ENCODE data around the gene CACFD1.
A peak's percentile ranks its signal among the peaks of the same experiment; 100 is the strongest.

Gene CACFD1

GRCh38 chr9:133477461-133477860 lies 17.7 kb downstream of the CACFD1 start:
- no peak overlapping the region for H3K27ac ChIP-seq
- no peaks in the 10 kb centered on the region for H3K36me3 ChIP-seq
- no peaks in the 10 kb centered on the region for H3K9me3 ChIP-seq
- peaks cover 11 to 14% of the 10 kb centered on the region in 2 experiments for H3K4me1 ChIP-seq (ENCODE audit: control insufficient read depth in 1 of 2, insufficient read depth in 1 of 2, low read depth in 1 of 2, low read length in 1 of 2)
- H3K27me3 ChIP-seq, result peaks cover 77% of the 10 kb centered on the region
- H3K4me3 ChIP-seq (ENCODE audit: low read depth in 1 of 2, low read length in 1 of 2), result no peak overlapping the region
- TF ChIP-seq CTCF (IDR thresholded peaks at IDR 0.05), result no peak

- Histone ChIP-seq H3K27ac (no peak overlapping the region), H3K4me3 (ENCODE audit: low read depth in 1 of 2, low read length in 1 of 2) (peak overlapping the region in 1 of 2 experiments; percentile 17), H3K4me1 (ENCODE audit: control insufficient read depth in 1 of 2, insufficient read depth in 1 of 2, low read depth in 1 of 2, low read length in 1 of 2) (peaks cover 11 to 14% of the 10 kb centered on the region in 2 experiments), H3K9me3 (no peaks in the 10 kb centered on the region), H3K36me3 (no peaks in the 10 kb centered on the region), H3K27me3 (peaks cover 84% of the 10 kb centered on the region)
- TF ChIP-seq CTCF (IDR thresholded peaks at IDR 0.05), result no peak
Measured at GRCh38 chr9:133477992-133478850, 18.4 kb downstream of the CACFD1 start.

- Histone ChIP-seq H3K4me3 (ENCODE audit: low read depth in 1 of 2, low read length in 1 of 2) (peak within 1 kb of the TSS; percentile 39 to 56), H3K9me3 (no peaks in the 10 kb centered on the region), H3K27ac (no peak within 1 kb of the TSS), H3K27me3 (peaks cover 85% of the 10 kb centered on the region), H3K4me1 (ENCODE audit: control insufficient read depth in 1 of 2, insufficient read depth in 1 of 2, low read depth in 1 of 2, low read length in 1 of 2) (peaks cover 11 to 14% of the 10 kb centered on the region in 2 experiments), H3K36me3 (no peaks in the 10 kb centered on the region)
- peak; percentile 12 for TF ChIP-seq CTCF (IDR thresholded peaks at IDR 0.05)
Measured at GRCh38 chr9:133478851-133479711, 19.3 kb downstream of the CACFD1 start, which contains the start of gene SLC2A6. Gene SLC2A6 (minus strand): TSS chr9:133479099. CDS start chr9:133479059, 40 bp downstream.

GRCh38 chr9:133483611-133484010 lies 23.8 kb downstream of the CACFD1 start:
- H3K4me3 ChIP-seq (ENCODE audit: low read depth in 1 of 2, low read length in 1 of 2), result no peak overlapping the region
- no peaks in the 10 kb centered on the region for H3K9me3 ChIP-seq
- no peak for TF ChIP-seq CTCF (IDR thresholded peaks at IDR 0.05)
- H3K4me1 ChIP-seq (ENCODE audit: control insufficient read depth in 1 of 2, insufficient read depth in 1 of 2, low read depth in 1 of 2, low read length in 1 of 2), result peaks cover 4 to 9% of the 10 kb centered on the region in 2 experiments
- no peaks in the 10 kb centered on the region for H3K36me3 ChIP-seq
- H3K27me3 ChIP-seq, result peaks cover 49% of the 10 kb centered on the region
- no peak overlapping the region for H3K27ac ChIP-seq

GRCh38 chr9:133484671-133485437 lies 25.1 kb downstream of the CACFD1 start:
- Histone ChIP-seq H3K4me3 (ENCODE audit: low read depth in 1 of 2, low read length in 1 of 2) (no peak overlapping the region), H3K36me3 (no peaks in the 10 kb centered on the region), H3K9me3 (no peaks in the 10 kb centered on the region), H3K4me1 (ENCODE audit: control insufficient read depth in 1 of 2, insufficient read depth in 1 of 2, low read depth in 1 of 2, low read length in 1 of 2) (no peaks in the 10 kb centered on the region), H3K27ac (no peak overlapping the region), H3K27me3 (peaks cover 37% of the 10 kb centered on the region)
- no peak for TF ChIP-seq CTCF (IDR thresholded peaks at IDR 0.05)

All from neutrophil (primary cell).